DMS153 treated with DMSO at 0.1 percent for 48 hours (cell line): ENCODE results near the gene EHD2.

Experiments
- DNase-seq: peaks from one replicate; lab custom pipeline; 2025; ENCODE audit not compliant: unreplicated experiment; lab: John Stamatoyannopoulos, UW

Gene EHD2

GRCh38 chr19:47687906-47688305 lies 25.3 kb upstream of the EHD2 start:
- DNase-seq = no peak

- no peak for DNase-seq
These were observed 22.1 kb upstream of the EHD2 start for GRCh38 chr19:47691090-47691489.

GRCh38 chr19:47691782-47692181 lies 21.4 kb upstream of the EHD2 start:
- DNase-seq = no peak

- no peak for DNase-seq
These were observed 19.7 kb upstream of the EHD2 start for GRCh38 chr19:47693489-47693888.

- no peak for DNase-seq
These were observed 19.3 kb upstream of the EHD2 start for GRCh38 chr19:47693903-47694302.

GRCh38 chr19:47694466-47695273 lies 18.6 kb upstream of the EHD2 start:
- DNase-seq = no peak

- DNase-seq = no peak
These were observed 17.5 kb upstream of the EHD2 start for GRCh38 chr19:47695533-47696262.

- DNase-seq = no peak
These were observed 16.6 kb upstream of the EHD2 start for GRCh38 chr19:47696635-47697034.

GRCh38 chr19:47697863-47698609 lies 15.2 kb upstream of the EHD2 start:
- peak; percentile 67 for DNase-seq

- DNase-seq = no peak
These were observed 14.4 kb upstream of the EHD2 start for GRCh38 chr19:47698631-47699359.

GRCh38 chr19:47699360-47699917 lies 13.8 kb upstream of the EHD2 start:
- DNase-seq = no peak

GRCh38 chr19:47700934-47701716 lies 12.1 kb upstream of the EHD2 start:
- no peak for DNase-seq

- DNase-seq = no peak
These were observed 11.3 kb upstream of the EHD2 start for GRCh38 chr19:47701717-47702552.

- DNase-seq = no peak
These were observed 10.6 kb upstream of the EHD2 start for GRCh38 chr19:47702671-47703070.

GRCh38 chr19:47703301-47703700 lies 9.9 kb upstream of the EHD2 start:
- DNase-seq = no peak

GRCh38 chr19:47704024-47704423 lies 9.2 kb upstream of the EHD2 start:
- no peak for DNase-seq

GRCh38 chr19:47704656-47705055 lies 8.6 kb upstream of the EHD2 start:
- DNase-seq = no peak

- no peak for DNase-seq
These were observed 5.9 kb upstream of the EHD2 start for GRCh38 chr19:47707135-47707925.
